Neural cell (in vitro differentiated cells): ENCODE measurements around the gene ASB4. TPM values are rescaled to one million over a fixed set of nuclear protein-coding genes. Genes with fewer than 3 reads are reported as not detected.

ENCODE experiments used
- H2AFZ ChIP-seq: fragments of 200-600, 300-800 bp; sonication (generic), shearing (Covaris generic); 2 replicates; pipeline ENCODE4 v1.6.0; 2014; ENCODE audit warnings: low read depth, mild to moderate bottlenecking, antibody characterized with exemption, low read length, moderate library complexity
- H3F3A ChIP-seq: fragments of 200-600 bp; shearing (Covaris generic); 2 replicates; pipeline ENCODE4 v1.6.1; 2016; ENCODE audit warnings: mild to moderate bottlenecking, moderate library complexity, mixed read lengths, antibody characterized with exemption, low read length; ENCODE audit not compliant: insufficient read depth, poor library complexity, severe bottlenecking
- H3K27ac ChIP-seq: fragments of 200-600, 300-800 bp; sonication (generic), shearing (Covaris generic); 2 replicates; pipeline ENCODE4 v1.5.1; 2014; ENCODE audit warnings: mild to moderate bottlenecking, low read length, moderate library complexity
- H3K27me3 ChIP-seq: fragments of 300-800, 200-600 bp; sonication (generic), shearing (Covaris generic); 2 replicates; pipeline ENCODE4 v1.6.0; 2014; ENCODE audit warnings: mild to moderate bottlenecking, low read depth, low read length, moderate library complexity; ENCODE audit not compliant: insufficient read depth
- H3K36me3 ChIP-seq: fragments of 300-800, 200-600 bp; sonication (generic), shearing (Covaris generic); 2 replicates; pipeline ENCODE4 v1.5.1; 2014; ENCODE audit warnings: mild to moderate bottlenecking, antibody characterized with exemption, low read length, moderate library complexity; ENCODE audit not compliant: insufficient read depth
- H3K4me2 ChIP-seq: fragments of 300-800, 200-600 bp; sonication (generic), shearing (Covaris generic); 2 replicates; pipeline ENCODE4 v1.6.0; 2014; ENCODE audit warnings: mild to moderate bottlenecking, low read length
- H3K4me3 ChIP-seq: fragments of 300-800, 200-600 bp; sonication (generic), shearing (Covaris generic); 2 replicates; pipeline ENCODE4 v1.5.1; 2014; ENCODE audit warnings: mild to moderate bottlenecking, low read length, moderate library complexity
- H3K79me2 ChIP-seq: fragments of 200-600 bp; shearing (Covaris generic); replicated peaks from 2 replicates; pipeline ENCODE4 v1.6.0; 2014; ENCODE audit warnings: mild to moderate bottlenecking, low read length, moderate library complexity; ENCODE audit not compliant: insufficient read depth
- H3K9ac ChIP-seq: fragments of 300-800, 200-600 bp; sonication (generic), shearing (Covaris generic); 2 replicates; pipeline ENCODE4 v1.6.1; 2016; ENCODE audit warnings: mild to moderate bottlenecking, low read length, mixed read lengths
- H3K9me2 ChIP-seq: fragments of 200-600 bp; shearing (Covaris generic); 2 replicates; pipeline ENCODE4 v1.6.1; 2016; ENCODE audit warnings: mild to moderate bottlenecking, low read length, mixed read lengths; ENCODE audit not compliant: insufficient read depth
- H3K9me3 ChIP-seq: fragments of 200-600, 300-800 bp; sonication (generic), shearing (Covaris generic); 2 replicates; pipeline ENCODE4 v1.6.1; 2016; ENCODE audit warnings: mild to moderate bottlenecking, mixed run types, low read length, moderate library complexity, mixed read lengths
- H4K20me1 ChIP-seq: fragments of 200-600 bp; shearing (Covaris generic); 2 replicates; pipeline ENCODE4 v1.6.1; 2016; ENCODE audit warnings: mild to moderate bottlenecking, mixed run types; ENCODE audit not compliant: insufficient read depth
- CTCF ChIP-seq: fragments of 450-650 bp; IDR thresholded peaks from 2 replicates; pipeline ENCODE4 v1.5.1; 2014; ENCODE audit warnings: antibody characterized with exemption, mild to moderate bottlenecking, moderate library complexity; ENCODE audit not compliant: poor library complexity, severe bottlenecking
- EP300 ChIP-seq: fragments of 450-650 bp; conservative IDR thresholded peaks from 2 replicates; pipeline ENCODE4 v1.6.1; 2014; ENCODE audit warnings: antibody characterized with exemption, mild to moderate bottlenecking, moderate library complexity; ENCODE audit not compliant: poor library complexity, severe bottlenecking
- EZH2 ChIP-seq: fragments of 200-600, 300-800 bp; shearing (Covaris generic), sonication (generic); IDR thresholded peaks from 2 replicates; pipeline ENCODE4 v1.6.1; 2014; ENCODE audit warnings: antibody characterized with exemption, low read length, borderline replicate concordance, mild to moderate bottlenecking; ENCODE audit not compliant: insufficient read depth, poor library complexity, severe bottlenecking
- MXI1 ChIP-seq: fragments of 450-650 bp; conservative IDR thresholded peaks from 2 replicates; pipeline ENCODE4 v1.6.1; 2014; ENCODE audit warnings: antibody characterized with exemption, mild to moderate bottlenecking; ENCODE audit not compliant: poor library complexity, severe bottlenecking
- POLR2AphosphoS5 ChIP-seq: IDR thresholded peaks from 2 replicates; pipeline ENCODE4 v1.6.1; 2012
- RAD21 ChIP-seq: fragments of 450-650 bp; conservative IDR thresholded peaks from 2 replicates; pipeline ENCODE4 v1.6.1; 2014; ENCODE audit warnings: antibody characterized with exemption, mild to moderate bottlenecking, moderate library complexity
- REST ChIP-seq: IDR thresholded peaks from 2 replicates; pipeline ENCODE4 v1.6.1; 2012; ENCODE audit warnings: borderline replicate concordance
- SMC3 ChIP-seq: fragments of 450-650 bp; conservative IDR thresholded peaks from 2 replicates; pipeline ENCODE4 v1.6.1; 2014; ENCODE audit warnings: antibody characterized with exemption, mild to moderate bottlenecking, moderate library complexity; ENCODE audit not compliant: poor library complexity
- TAF1 ChIP-seq: IDR thresholded peaks from 2 replicates; pipeline ENCODE4 v1.6.1; 2012; ENCODE audit warnings: low read depth
- polyA plus RNA-seq: library from polyadenylated mRNA; depleted of rRNA; stranded (reverse); fragments of >200 nt; gene quantifications from 2 replicates; pipeline ENCODE4 v1.2.3, GENCODE V29; 2014

The ASB4 gene
- polyA plus RNA-seq, 1 donor from 2014 or later: 0.11 TPM

- H3K27ac ChIP-seq: no peak overlapping the region
- no peak overlapping the region for H2AFZ ChIP-seq
- no peaks in the 10 kb centered on the region for H3K79me2 ChIP-seq
- H3K4me3 ChIP-seq: no peak overlapping the region
- H4K20me1 ChIP-seq: no peaks in the 10 kb centered on the region
- H3K27me3 ChIP-seq: no peaks in the 10 kb centered on the region
- TF ChIP-seq POLR2AphosphoS5 (no peak), SMC3 (no peak), REST (no peak), CTCF (no peak), RAD21 (no peak), MXI1 (no peak), TAF1 (no peak), EZH2 (no peak), EP300 (no peak)
- H3K9me3 ChIP-seq: no peaks in the 10 kb centered on the region
- H3K9me2 ChIP-seq: no peaks in the 10 kb centered on the region
- no peak overlapping the region for H3K4me2 ChIP-seq
- H3F3A ChIP-seq: no peaks in the 10 kb centered on the region
- no peaks in the 10 kb centered on the region for H3K36me3 ChIP-seq
- H3K9ac ChIP-seq: no peak overlapping the region
Measured at GRCh38 chr7:95490231-95490762, 4.6 kb downstream of the ASB4 start.

GRCh38 chr7:95491201-95491600, 5.5 kb downstream of the ASB4 start:
- no peaks in the 10 kb centered on the region for H3K79me2 ChIP-seq
- no peaks in the 10 kb centered on the region for H3K9me3 ChIP-seq
- TF ChIP-seq EP300 (no peak), EZH2 (no peak), REST (no peak), RAD21 (no peak), TAF1 (no peak), POLR2AphosphoS5 (no peak), MXI1 (no peak), CTCF (no peak), SMC3 (no peak)
- no peaks in the 10 kb centered on the region for H3F3A ChIP-seq
- H3K36me3 ChIP-seq: no peaks in the 10 kb centered on the region
- no peak overlapping the region for H3K27ac ChIP-seq
- H2AFZ ChIP-seq: no peak overlapping the region
- H3K27me3 ChIP-seq: no peaks in the 10 kb centered on the region
- H3K9ac ChIP-seq: no peak overlapping the region
- H4K20me1 ChIP-seq: no peaks in the 10 kb centered on the region
- no peak overlapping the region for H3K4me3 ChIP-seq
- H3K9me2 ChIP-seq: no peaks in the 10 kb centered on the region
- H3K4me2 ChIP-seq: no peak overlapping the region
